Right ventricle myocardium superior (tissue), 1 donor: ENCODE measurements around the gene MCF2L2. TPM values are rescaled to one million over a fixed set of nuclear protein-coding genes. Genes with fewer than 3 reads are reported as not detected.
"Not testable (repeated sequence)": the region's sequence is repeated elsewhere in the genome, so short reads cannot be mapped to it uniquely, and the experiment has no call there.

Experiments
- ATAC-seq: fragments of 200-7000 bp; cut with Tn5 transposase; one replicate; pipeline ENCODE4 v1.9.1; 2020; ENCODE audit warnings: mild to moderate bottlenecking; ENCODE audit not compliant: poor library complexity
- DNase-seq: peaks from one replicate; pipeline ENCODE4 v3.0.0-alpha.2; 2020
- intact Hi-C: fragments of 100-400 bp; cut with DNase I; formaldehyde crosslinking; loops from one replicate; pipeline ENCODE4 v1.11.2; 2022
- total RNA-seq: library from RNA; stranded (reverse); fragmentation: NEBNext Ultra II Directional; extraction: Animal tissue kit (Norgen Biotek cat#: 25700); gene quantifications from one replicate; pipeline ENCODE4 v1.2.1, GENCODE V29; 2021
- donor health status: DM: no; HTN: yes; CAD: no; lungs with severe emphysema.

Gene MCF2L2
- total RNA-seq, 1 donor from 2014 or later = 0.51 TPM

- ATAC-seq (no peak), DNase-seq (no peak)
- intact Hi-C loops = no loop called here
Observed at GRCh38 chr3:183446838-183447205, 18.4 kb upstream of the MCF2L2 start.

DNA sequence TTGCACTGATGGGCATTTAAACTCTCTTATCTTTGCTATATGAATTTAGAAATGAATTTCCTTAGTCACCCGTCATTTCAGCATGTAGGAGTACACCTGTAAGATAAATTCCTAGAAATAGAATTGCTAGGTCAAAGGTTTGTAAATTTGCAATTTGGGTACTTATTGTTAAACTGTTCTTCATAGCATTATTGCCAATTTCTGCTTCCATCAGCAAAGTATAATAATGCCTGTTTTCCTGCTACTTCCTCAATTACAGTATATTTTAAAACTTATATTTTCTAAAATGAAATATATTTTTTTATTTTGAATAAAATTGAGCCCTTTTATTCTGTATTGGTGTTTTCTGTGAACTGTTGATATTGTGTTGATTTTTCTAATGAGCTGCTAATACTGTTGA lies 16.3 kb upstream of the MCF2L2 start:
- DNase-seq (no peak), ATAC-seq (no peak)
- intact Hi-C loops = no loop called here

GRCh38 chr3:183443395-183444385 lies 15.3 kb upstream of the MCF2L2 start:
- intact Hi-C loops = no loop called here
- ATAC-seq = no peak
- DNase-seq = no peak

DNA sequence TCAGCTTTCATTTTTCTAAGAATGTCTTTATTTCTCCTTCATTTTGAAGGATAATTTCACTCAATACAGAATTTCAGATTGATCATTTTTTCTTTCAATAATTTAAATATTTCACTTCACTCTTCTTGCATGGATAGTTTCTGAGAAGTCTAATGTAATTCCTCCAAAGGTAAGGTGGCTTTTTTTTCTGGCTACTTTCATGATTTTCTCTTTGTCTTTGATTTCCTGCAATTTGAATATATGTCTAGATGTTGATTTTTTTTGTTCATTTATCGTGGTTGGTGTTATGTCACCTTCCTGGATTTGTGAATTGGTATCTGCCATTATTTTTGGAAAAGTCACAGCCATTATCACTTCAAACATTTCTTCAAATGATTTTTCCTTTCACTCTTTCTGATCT lies 14.6 kb upstream of the MCF2L2 start:
- intact Hi-C loops = no loop called here
- DNase-seq (no peak), ATAC-seq (no peak)

GRCh38 chr3:183440521-183440920 lies 12.1 kb upstream of the MCF2L2 start:
- intact Hi-C loops, ATAC-seq, DNase-seq: not testable (repeated sequence)

DNA sequence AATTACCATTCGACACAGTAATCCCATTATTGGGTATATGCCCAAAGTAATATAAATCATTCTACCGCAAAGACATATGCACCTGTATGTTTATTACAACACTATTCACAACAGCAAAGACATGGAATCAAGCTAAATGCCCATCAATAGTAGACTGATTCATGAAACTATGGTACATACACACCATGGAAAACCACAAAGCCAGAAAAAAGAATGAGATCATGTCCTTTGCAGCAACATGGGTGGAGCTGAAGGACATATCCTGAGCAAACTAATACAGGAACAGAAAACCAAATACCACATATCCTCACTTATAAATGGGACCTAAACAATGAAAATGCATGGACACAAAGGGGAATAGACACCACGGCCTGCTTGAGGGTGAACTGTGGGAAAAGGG lies 11.1 kb upstream of the MCF2L2 start:
- ATAC-seq = no peak
- intact Hi-C loops = no loop called here
- no peak for DNase-seq

- ATAC-seq = no peak
- intact Hi-C loops = no loop called here
- DNase-seq = no peak
Observed at GRCh38 chr3:183438735-183439134, 10.3 kb upstream of the MCF2L2 start.

DNA sequence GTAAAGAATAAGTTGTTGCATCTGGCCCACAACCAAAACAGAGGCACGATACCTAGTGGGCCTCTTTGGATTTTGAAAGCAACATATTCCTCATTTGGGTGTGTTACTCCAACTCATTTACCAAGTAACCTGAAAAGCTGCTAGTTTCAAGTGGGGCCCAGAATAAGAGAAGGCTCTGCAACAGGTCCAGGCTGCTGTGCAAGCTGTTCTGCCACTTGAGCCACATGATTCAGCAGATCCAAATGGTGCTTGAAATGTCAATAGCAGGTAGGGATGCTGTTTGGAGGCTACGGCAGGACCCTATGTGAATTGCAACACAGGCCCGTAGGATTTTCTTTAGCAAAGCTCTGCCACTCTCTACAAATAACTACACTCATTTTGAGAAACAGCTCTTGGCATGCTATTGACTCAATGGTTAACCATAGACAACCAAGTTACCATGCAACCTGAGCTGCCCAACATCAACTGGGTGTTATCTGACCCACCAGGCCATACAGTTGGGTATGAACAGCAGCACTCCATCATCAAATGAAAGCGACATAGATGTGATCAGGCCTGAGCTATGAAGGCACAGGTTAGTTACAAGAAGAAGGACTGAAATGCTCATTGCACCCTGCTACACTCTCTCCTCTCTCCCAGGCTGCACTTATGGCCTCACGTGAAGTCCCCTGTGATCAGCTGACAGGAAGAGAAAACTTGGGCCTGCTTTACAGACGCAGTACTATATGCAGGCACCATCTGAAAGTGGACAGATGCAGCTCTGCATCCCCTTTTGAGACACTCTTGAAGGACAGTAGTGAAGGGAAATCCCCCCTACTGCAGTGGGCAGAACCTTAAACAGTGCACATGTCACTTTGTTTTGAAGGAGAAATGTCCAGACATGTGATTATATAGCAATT lies 9.5 kb upstream of the MCF2L2 start:
- intact Hi-C loops = no loop called here

DNA sequence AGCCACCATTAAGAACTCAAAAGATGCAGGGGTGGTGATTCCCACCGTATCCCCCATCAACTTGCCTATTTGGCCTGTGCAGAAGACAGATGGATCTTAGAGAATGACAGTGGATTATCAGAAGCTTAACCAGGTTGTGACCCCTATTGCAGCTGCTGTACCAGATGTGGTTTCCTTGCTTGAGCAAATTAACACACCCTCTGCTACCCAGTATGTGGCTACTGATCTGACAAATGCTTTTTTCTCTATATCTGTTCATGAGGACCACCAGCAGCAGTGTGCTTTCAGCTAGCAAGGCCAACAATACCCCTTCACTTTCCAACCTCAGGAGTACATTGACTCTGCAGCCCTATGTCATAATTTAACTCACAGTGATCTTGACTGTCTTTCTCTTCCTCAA lies 8.6 kb upstream of the MCF2L2 start:
- intact Hi-C loops = no loop called here
- ATAC-seq (no peak), DNase-seq (no peak)

More for the DNA sequence above, 9.5 kb upstream of the MCF2L2 start:
- DNase-seq (no peak), ATAC-seq (no peak)

- ATAC-seq = no peak
- no peak for DNase-seq
- intact Hi-C loops = no loop called here
Observed at GRCh38 chr3:183435661-183436060, 7.2 kb upstream of the MCF2L2 start.

- no peak for DNase-seq
- intact Hi-C loops = no loop called here
- ATAC-seq = no peak
Observed at GRCh38 chr3:183434992-183435391, 6.6 kb upstream of the MCF2L2 start.

DNA sequence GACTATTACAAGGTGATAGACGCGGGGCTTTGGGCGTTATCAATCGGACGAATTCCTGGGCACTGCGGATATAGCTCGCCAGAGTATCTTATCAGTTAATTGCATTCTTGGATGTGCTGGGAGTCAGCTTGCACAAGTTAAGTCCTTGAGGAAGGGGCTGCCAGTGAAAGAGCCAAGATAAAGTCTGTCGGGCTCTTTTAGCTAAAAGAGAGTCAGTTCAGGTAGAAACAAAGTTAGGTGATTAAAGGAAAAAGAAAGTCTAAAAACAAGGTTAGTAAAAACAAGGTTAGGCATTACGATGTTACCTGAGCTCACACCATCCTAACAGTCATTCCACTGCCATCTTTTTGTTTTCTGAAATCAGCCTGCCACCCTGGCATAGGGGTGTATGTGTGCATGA lies 6.1 kb upstream of the MCF2L2 start:
- no peak for DNase-seq
- ATAC-seq = no peak
- intact Hi-C loops = no loop called here

DNA sequence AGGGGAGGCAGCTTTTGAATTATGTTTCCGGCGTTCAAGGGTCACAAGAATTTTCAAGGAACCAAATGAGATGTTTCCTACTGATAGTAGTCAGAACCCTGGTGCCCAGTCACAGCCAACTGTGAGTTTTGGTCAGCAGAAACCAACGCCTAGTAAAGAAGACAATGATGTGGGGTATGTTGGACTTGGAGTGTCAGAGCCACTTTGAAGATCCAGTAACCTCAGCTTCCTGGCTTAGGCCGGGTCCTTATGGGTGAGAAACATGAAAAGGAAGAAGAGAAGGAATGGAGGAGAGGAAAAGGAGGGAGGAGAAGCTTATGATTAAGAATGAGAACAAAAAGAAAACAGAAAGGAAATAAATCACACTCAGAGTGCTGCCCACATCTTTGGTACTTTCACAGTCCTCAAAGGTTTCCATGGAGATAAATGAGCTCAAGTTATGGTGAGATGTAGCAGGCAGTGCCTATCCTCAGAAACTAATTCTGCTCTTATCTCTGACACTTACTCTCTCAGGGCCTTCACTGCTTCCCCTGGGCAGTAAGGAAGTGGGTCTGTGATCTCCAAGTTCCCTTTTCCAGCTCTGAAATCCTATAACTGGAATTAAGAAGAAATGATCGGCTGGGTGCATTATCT lies 2.0 kb upstream of the MCF2L2 start:
- DNase-seq (no peak), ATAC-seq (no peak)
- intact Hi-C loops = no loop called here

DNA sequence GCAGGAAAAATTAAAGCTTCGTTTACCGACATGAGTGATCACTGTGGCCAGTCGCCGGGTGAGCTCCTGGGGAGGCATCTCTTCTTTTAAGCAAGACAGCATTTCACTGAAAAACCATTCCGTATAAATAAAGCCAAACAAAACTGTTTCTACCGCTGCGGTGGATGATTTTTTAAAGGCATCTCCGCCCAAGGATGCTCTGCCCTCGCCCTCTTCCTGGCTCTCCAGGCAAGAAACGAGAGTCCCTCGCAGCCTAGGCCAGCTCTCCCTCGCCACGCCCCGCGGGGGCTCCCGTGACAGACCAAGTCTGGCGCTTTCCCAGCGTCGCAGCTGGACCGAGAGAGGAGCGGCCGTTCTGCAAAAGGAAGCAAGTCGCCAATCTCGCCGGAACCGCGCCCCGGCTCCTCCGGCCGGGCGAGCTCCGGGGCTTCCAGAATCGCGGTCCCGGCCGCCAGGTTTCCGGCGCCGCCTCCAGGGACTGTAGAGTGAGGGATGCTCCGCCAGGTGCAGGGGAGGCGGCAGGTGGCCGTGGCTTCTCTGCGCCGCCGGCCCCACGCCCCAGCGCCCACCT lies 458 bp downstream of the MCF2L2 start:
- ATAC-seq (peak; percentile 89), DNase-seq (peak; percentile 84)
- intact Hi-C loops = no loop called here

DNA sequence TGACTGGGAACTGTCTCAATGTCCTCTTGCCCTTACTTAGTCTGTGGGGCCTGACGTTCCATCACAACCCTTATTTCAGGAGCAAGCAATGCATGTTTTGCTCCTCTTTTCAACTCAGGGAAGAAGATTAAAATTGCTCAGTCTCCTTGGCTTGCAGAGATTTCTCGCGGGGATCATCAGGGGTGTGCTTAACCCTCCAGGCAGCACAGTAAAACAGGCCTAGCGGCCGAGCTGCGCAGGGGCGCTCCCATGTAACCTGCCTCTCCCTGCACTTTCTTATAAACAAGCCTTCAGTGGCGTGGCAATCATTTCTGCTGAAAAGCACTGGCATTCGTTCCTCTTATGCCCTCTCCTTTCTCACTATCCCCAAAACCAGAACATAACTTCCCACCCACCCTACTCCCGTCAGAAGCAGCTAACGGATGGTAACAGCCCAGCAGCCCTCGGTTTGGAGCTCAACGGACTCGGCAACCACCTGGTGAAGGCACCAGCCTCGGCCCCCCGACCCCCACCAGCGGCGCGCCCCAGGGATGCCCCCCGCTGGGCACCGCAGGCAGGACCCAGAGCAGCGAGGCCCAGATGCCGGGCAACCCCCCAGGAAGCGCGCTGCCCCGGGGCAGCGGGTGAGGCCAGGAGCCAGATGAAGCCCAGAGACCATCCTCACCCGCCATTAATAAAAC lies 1.1 kb downstream of the MCF2L2 start:
- ATAC-seq (no peak), DNase-seq (no peak)
- intact Hi-C loops = no loop called here

- intact Hi-C loops, ATAC-seq, DNase-seq: not testable (repeated sequence)
Observed at GRCh38 chr3:183418807-183419206, 9.6 kb downstream of the MCF2L2 start.

DNA sequence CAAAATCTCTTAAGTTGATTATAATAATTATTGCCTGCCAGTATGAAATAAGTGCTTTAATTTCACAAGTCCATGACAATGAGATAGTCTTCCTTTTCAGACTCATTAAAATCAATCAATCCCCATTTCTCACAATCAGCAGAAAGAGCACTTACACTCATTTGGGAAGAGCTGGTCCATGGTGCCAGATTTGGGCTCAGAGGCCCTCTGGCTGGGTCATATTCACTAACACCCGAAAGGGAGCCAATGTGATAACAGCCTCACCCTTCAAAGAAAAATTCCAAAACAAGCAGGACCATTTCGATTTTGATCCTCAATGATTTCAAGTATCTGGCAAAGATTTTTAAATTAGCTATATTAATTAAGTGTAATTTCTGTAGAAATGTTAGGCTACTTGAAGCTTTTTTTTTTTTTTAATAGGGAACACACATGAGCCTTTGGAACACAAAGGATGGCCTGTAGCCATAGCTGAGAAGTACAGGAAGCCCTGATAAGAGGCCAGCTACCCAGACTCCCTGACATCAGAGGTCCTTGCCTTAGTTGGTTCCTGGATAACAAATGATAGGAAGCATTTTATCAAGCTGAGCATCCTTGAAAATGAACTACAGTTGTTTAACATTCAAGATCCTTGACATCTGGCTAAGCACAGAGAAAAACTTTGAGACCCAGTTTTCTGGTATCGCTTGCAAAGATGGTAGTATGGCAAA lies 17.1 kb downstream of the MCF2L2 start:
- ATAC-seq (peak; percentile 90), DNase-seq (no peak)
- intact Hi-C loops = no loop called here

GRCh38 chr3:183410759-183411158 lies 17.7 kb downstream of the MCF2L2 start:
- no peak for DNase-seq
- intact Hi-C loops = no loop called here
- no peak for ATAC-seq
